GM12878 (cell line): ENCODE measurements around the gene CPT1C. TPM values are rescaled to one million over a fixed set of nuclear protein-coding genes. Genes with fewer than 3 reads are reported as not detected.
A peak's percentile ranks its signal among the peaks of the same experiment; 100 is the strongest.

Experiments
- CEBPB ChIP-seq, 2 experiments: fragments of 150-350 bp in 1 of 2; IDR thresholded peaks; 2 replicates each; pipeline ENCODE4 v1.6.1; 2012 to 2014; ENCODE audit warnings: low read depth in 2 of 2, low read length in 2 of 2, borderline replicate concordance in 1 of 2, inconsistent platforms in 1 of 2
- CHD4 ChIP-seq: fragments of 200-600 bp; sonication (generic); IDR thresholded peaks from 2 replicates; pipeline ENCODE4 v1.6.1; 2016; ENCODE audit warnings: mild to moderate bottlenecking
- E2F8 ChIP-seq: fragments of 450-650 bp; IDR thresholded peaks from 2 replicates; pipeline ENCODE4 v1.6.1; 2018; ENCODE audit warnings: mild to moderate bottlenecking, low read depth, moderate library complexity; ENCODE audit not compliant: partially characterized antibody
- EED ChIP-seq: sonication (generic); IDR thresholded peaks from 2 replicates; pipeline ENCODE4 v1.6.1; 2016; ENCODE audit warnings: antibody characterized with exemption, low read depth
- FOS ChIP-seq: IDR thresholded peaks from 3 replicates; pipeline ENCODE4 v1.6.1; 2011; ENCODE audit warnings: borderline replicate concordance; ENCODE audit not compliant: insufficient read length; ENCODE audit errors: extremely low read depth
- GABPA ChIP-seq: IDR thresholded peaks from 2 replicates; pipeline ENCODE4 v1.6.1; 2014; ENCODE audit warnings: antibody characterized with exemption, low read depth, mild to moderate bottlenecking, inconsistent platforms
- IKZF1 ChIP-seq: fragments of 450-650 bp; conservative IDR thresholded peaks from 2 replicates; pipeline ENCODE4 v1.6.1; 2017; ENCODE audit warnings: antibody characterized with exemption, mild to moderate bottlenecking
- PML ChIP-seq: IDR thresholded peaks from 2 replicates; pipeline ENCODE4 v1.6.1; 2012; ENCODE audit warnings: low read length, inconsistent platforms
- TCF7 ChIP-seq: IDR thresholded peaks from 2 replicates; pipeline ENCODE4 v1.6.1; 2014; ENCODE audit warnings: antibody characterized with exemption, borderline replicate concordance
- ZBTB4 ChIP-seq: fragments of 450-650 bp; formaldehyde crosslinking; IDR thresholded peaks from 2 replicates; pipeline ENCODE4 v1.4.0; 2022; ENCODE audit warnings: mild to moderate bottlenecking, moderate library complexity
- ZZZ3 ChIP-seq: IDR thresholded peaks from 2 replicates; pipeline ENCODE4 v1.6.1; 2011; ENCODE audit warnings: low read depth; ENCODE audit not compliant: control insufficient read depth, insufficient read length
- polyA plus RNA-seq, 11 experiments: library from polyadenylated mRNA; depleted of rRNA in 4 of 11; unstranded in 6 of 11; stranded (reverse) in 5 of 11; fragments of >200 nt; fragmentation: Nextera tagmentation in 4 of 11; fragmentation: Illumina TruSeq in 1 of 11; extraction: Ambion mirVana in 4 of 11; extraction: Trizol in 1 of 11; gene quantifications; 1 replicate in 1 of 11; 2 replicates in 10 of 11; pipeline versions ENCODE4 v1.2.1 to v1.2.3, GENCODE V29; 2011 to 2016; ENCODE audit warnings: inconsistent platforms in 2 of 11, missing spikeins in 2 of 11, low read depth in 1 of 11
- total RNA-seq, 4 experiments: library from RNA; depleted of rRNA in 3 of 4; stranded (reverse); fragments of >200 nt in 3 of 4; fragmentation: Illumina TruSeq in 1 of 4; extraction: Trizol in 1 of 4; gene quantifications; 2 replicates each; pipeline versions ENCODE4 v1.2.1 to v1.2.3, GENCODE V29; 2013 to 2021
- TF ChIP-seq, protein P1 (sequence below): fragments of 450-650 bp; formaldehyde crosslinking; IDR thresholded peaks from 2 replicates; pipeline ENCODE4 v1.5.0; 2022; ENCODE audit warnings: mild to moderate bottlenecking, missing genetic modification characterization
- TF ChIP-seq, protein P2 (sequence below): fragments of 450-650 bp; IDR thresholded peaks from 2 replicates; pipeline ENCODE4 v1.6.1; 2016; ENCODE audit warnings: mild to moderate bottlenecking
- TF ChIP-seq, protein P3 (sequence below): IDR thresholded peaks from 2 replicates; pipeline ENCODE4 v1.6.1; 2012; ENCODE audit warnings: low read length, inconsistent platforms

The CPT1C gene
- total and polyA plus RNA-seq, 10 of the 15 experiments (the other 5 are each of a cell fraction or from before 2014, with no cell fraction given) = 0.04 to 0.56 (median 0.21) TPM; not detected in 3

- TF ChIP-seq ZBTB4 (no peak), FOS (no peak), CEBPB (IDR thresholded peaks at IDR 0.05; ENCODE audit: borderline replicate concordance in 1 of 2, low read depth in 2 of 2, low read length in 2 of 2) (no peak), E2F8 (no peak), PML (no peak), TCF7 (no peak), GABPA (no peak), EED (no peak), ZZZ3 (no peak), IKZF1 (0 out of 2 replicates have a peak, but pooled peaks have one; percentile 31), CHD4 (no peak)
- TF ChIP-seq, protein P1, sequence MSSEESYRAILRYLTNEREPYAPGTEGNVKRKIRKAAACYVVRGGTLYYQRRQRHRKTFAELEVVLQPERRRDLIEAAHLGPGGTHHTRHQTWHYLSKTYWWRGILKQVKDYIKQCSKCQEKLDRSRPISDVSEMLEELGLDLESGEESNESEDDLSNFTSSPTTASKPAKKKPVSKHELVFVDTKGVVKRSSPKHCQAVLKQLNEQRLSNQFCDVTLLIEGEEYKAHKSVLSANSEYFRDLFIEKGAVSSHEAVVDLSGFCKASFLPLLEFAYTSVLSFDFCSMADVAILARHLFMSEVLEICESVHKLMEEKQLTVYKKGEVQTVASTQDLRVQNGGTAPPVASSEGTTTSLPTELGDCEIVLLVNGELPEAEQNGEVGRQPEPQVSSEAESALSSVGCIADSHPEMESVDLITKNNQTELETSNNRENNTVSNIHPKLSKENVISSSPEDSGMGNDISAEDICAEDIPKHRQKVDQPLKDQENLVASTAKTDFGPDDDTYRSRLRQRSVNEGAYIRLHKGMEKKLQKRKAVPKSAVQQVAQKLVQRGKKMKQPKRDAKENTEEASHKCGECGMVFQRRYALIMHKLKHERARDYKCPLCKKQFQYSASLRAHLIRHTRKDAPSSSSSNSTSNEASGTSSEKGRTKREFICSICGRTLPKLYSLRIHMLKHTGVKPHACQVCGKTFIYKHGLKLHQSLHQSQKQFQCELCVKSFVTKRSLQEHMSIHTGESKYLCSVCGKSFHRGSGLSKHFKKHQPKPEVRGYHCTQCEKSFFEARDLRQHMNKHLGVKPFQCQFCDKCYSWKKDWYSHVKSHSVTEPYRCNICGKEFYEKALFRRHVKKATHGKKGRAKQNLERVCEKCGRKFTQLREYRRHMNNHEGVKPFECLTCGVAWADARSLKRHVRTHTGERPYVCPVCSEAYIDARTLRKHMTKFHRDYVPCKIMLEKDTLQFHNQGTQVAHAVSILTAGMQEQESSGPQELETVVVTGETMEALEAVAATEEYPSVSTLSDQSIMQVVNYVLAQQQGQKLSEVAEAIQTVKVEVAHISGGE = no peak
- TF ChIP-seq, protein P2, sequence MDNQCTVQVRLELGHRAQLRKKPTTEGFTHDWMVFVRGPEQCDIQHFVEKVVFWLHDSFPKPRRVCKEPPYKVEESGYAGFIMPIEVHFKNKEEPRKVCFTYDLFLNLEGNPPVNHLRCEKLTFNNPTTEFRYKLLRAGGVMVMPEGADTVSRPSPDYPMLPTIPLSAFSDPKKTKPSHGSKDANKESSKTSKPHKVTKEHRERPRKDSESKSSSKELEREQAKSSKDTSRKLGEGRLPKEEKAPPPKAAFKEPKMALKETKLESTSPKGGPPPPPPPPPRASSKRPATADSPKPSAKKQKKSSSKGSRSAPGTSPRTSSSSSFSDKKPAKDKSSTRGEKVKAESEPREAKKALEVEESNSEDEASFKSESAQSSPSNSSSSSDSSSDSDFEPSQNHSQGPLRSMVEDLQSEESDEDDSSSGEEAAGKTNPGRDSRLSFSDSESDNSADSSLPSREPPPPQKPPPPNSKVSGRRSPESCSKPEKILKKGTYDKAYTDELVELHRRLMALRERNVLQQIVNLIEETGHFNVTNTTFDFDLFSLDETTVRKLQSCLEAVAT = 0 out of 2 replicates have a peak, but pooled peaks have one; percentile 52
- TF ChIP-seq, protein P3, sequence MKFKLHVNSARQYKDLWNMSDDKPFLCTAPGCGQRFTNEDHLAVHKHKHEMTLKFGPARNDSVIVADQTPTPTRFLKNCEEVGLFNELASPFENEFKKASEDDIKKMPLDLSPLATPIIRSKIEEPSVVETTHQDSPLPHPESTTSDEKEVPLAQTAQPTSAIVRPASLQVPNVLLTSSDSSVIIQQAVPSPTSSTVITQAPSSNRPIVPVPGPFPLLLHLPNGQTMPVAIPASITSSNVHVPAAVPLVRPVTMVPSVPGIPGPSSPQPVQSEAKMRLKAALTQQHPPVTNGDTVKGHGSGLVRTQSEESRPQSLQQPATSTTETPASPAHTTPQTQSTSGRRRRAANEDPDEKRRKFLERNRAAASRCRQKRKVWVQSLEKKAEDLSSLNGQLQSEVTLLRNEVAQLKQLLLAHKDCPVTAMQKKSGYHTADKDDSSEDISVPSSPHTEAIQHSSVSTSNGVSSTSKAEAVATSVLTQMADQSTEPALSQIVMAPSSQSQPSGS = no peak
Measured at GRCh38 chr19:49672131-49672919, 18.6 kb upstream of the CPT1C start (continued).
